HUDEP-2 (cell line): Measurements from ENCODE around the gene PLEKHG4B.
"Not testable (repeated sequence)": the region's sequence is repeated elsewhere in the genome, so short reads cannot be mapped to it uniquely, and the experiment has no call there.

Experiments
- DNase-seq, 76 experiments: peaks; one replicate each; lab custom pipeline; 2025; ENCODE audit not compliant: unreplicated experiment in 76 of 76; lab: John Stamatoyannopoulos, UW

PLEKHG4B gene, protein sequence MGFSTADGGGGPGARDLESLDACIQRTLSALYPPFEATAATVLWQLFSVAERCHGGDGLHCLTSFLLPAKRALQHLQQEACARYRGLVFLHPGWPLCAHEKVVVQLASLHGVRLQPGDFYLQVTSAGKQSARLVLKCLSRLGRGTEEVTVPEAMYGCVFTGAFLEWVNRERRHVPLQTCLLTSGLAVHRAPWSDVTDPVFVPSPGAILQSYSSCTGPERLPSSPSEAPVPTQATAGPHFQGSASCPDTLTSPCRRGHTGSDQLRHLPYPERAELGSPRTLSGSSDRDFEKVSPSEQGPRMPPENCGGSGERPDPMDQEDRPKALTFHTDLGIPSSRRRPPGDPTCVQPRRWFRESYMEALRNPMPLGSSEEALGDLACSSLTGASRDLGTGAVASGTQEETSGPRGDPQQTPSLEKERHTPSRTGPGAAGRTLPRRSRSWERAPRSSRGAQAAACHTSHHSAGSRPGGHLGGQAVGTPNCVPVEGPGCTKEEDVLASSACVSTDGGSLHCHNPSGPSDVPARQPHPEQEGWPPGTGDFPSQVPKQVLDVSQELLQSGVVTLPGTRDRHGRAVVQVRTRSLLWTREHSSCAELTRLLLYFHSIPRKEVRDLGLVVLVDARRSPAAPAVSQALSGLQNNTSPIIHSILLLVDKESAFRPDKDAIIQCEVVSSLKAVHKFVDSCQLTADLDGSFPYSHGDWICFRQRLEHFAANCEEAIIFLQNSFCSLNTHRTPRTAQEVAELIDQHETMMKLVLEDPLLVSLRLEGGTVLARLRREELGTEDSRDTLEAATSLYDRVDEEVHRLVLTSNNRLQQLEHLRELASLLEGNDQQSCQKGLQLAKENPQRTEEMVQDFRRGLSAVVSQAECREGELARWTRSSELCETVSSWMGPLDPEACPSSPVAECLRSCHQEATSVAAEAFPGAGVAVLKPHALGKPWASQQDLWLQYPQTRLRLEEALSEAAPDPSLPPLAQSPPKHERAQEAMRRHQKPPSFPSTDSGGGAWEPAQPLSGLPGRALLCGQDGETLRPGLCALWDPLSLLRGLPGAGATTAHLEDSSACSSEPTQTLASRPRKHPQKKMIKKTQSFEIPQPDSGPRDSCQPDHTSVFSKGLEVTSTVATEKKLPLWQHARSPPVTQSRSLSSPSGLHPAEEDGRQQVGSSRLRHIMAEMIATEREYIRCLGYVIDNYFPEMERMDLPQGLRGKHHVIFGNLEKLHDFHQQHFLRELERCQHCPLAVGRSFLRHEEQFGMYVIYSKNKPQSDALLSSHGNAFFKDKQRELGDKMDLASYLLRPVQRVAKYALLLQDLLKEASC (N-terminal part only)

DNA sequence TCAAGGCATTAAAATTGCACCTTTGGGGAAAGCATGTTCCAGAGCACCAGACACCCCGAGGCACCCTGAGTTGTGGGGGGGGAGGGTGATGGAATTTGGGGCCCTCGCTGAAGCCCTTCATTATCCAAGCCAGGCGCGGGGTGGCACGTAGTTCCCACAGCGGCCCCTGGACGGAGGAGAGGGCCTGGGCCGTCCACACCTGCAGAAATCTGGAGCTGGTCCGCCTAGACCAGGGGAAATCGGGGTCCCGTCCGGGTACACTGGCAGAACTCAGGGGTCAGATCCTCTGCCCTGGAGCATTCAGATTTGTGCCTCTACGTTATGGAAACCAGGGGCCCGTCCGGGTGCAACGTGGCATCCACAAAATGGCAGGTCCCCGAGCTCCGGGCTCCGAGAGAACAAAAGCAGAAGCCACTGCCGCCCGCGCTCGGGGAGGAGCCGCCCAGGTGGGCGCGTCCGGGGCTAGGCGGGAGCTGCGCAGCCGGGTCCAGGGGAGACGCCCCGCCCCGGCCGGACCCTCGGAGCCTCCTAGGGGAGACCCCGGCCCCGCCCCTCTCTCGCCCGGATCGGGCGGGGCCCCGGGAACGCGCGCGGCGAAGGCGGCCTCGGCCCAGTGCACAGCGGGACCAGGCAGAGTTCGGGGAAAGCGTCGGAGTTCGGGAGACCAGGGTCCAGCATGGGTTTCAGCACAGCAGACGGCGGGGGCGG, at the start of gene PLEKHG4B:
Gene PLEKHG4B (plus strand): TSS at position 613 of the 708 bp plus-strand sequence. CDS start 64 bp downstream, at position 677.
- no peak for DNase-seq

DNA sequence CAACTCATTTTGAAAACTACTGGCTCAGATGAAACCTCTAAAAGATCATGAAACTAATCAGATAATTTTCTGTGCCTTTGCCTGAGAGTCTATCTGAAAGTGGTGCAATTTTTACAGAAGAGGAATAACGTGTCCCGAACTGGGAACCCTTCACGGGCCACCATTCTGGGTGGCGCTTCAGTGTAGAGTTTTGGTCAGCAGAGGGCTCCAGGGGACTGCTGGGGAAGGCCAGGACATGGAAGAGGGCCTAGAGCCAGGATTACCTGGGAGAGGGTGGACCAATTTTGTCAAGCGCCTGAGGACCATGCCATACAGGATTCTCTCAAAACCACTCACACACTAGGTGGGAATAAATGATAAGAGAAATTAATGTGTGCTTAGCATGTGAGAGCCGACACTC, 49.7 kb upstream of the PLEKHG4B start:
- no peak for DNase-seq

DNA sequence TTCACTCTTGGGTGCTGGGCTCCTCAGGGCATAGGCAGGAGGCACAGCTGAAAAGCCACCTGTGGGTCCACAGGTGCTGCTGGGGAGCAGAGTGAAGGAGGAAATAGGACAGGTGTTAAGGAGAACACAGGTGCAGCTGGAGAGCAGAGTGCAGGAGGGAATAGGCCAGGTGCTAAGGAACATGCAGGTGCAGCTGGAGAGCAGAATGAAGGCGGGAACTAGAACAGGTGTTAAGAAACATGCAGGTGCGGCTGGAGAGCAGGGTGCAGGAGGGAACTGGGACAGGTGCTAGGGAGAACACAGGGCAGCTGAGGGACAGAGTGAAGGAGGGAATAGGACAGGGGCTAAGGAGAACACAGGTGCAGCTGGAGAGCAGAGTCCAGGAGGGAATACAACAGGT, 43.8 kb upstream of the PLEKHG4B start:
- DNase-seq, result no peak

DNA sequence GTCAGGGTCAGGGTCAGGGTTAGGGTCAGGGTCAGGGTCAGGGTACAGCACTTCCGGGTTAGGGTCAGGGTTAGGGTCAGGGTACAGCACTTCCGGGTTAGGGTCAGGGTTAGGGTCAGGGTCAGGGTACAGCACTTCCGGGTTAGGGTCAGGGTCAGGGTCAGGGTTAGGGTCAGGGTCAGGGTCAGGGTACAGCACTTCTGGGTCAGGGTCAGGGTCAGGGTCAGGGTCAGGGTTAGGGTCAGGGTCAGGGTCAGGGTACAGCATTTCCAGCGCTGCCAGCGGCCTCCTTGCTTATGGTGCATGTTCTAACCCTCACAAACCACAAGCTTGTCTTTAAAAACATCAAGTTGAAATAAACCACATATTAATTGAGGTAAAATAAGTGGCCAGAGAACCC, 42.4 kb upstream of the PLEKHG4B start:
- DNase-seq, result peak in 13 of 76 experiments; percentile 1 to 19 (median 8)

DNA sequence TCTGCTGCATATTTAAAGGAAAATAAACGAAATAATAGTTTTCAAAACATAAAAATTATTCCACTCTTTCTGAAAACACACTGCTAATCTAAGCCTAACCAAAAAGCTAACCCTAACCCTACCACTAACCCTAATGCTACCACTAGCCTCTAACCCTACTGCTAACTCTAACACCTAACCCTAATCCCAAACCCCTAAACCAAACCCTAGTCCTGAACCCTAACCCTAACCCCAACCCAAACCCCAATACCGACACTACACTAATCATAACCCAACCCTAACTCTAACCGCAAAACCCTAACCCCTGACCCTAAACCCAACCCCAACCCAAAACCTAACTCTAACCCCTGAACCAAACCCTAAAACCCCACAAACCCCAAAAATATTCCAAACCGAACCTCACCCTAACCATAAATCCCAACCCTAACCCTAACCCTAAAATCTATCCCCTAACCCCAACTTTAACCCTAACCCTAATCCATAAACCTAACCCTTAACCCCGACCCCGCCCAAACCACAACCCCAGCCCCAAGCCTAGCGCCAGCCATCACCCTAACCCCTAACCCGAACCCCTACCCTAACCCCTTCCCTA, 41.9 kb upstream of the PLEKHG4B start:
- no peak for DNase-seq

DNA sequence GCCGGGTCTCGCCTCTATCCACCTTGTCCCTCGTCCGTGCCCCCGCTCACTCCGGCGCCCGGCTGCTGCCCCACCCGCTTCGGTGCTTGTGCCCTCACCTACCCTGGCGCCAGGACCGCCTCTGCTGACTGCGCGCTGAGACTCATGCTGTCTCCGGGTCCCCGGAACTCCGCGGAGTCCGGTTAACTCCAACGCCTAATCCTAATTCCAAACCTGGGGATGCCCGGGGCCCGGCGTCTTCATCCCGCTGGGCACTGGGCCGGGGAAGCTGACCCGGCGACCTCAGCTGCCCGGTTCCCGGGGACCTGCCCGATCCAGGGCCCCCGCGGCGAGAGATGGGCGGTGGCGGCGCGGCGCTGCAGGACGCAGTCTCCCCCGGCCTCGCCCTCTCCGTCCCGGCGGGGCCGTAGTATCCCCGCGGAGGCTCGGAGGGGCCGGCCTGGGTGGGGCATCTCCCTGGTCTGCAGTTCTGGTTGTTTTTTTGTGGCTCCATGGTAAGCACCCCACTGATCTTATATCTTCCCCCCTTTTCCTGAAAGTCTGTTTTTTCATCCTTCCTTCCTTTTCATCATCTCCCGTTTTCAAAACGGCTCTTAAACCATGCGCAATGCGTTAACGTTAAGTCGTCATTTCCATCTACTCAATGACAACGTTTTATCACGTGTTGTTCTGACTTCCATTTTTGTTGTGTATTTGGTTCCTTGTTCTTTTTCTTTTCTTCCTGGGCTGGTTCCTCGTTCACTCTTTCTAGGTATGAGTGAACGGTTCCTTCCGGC, 41.1 kb upstream of the PLEKHG4B start:
- DNase-seq, result no peak

DNA sequence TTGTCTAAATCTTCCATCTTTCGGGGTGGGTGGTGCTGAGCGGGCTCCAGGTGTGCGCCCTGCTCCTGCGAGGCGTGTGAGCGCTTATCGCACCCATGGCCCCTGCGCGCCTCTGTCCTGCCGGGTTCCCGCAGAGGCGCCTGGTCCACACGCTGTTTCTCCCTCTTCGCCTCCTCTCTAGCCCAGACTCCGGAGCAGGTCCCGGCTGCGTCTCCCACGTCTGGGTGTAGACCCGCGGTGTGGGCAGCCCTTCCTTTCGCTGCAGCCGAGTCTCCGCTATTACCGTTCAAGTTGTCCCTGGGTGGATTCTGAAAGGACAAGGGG, 40.5 kb upstream of the PLEKHG4B start:
- no peak for DNase-seq

DNA sequence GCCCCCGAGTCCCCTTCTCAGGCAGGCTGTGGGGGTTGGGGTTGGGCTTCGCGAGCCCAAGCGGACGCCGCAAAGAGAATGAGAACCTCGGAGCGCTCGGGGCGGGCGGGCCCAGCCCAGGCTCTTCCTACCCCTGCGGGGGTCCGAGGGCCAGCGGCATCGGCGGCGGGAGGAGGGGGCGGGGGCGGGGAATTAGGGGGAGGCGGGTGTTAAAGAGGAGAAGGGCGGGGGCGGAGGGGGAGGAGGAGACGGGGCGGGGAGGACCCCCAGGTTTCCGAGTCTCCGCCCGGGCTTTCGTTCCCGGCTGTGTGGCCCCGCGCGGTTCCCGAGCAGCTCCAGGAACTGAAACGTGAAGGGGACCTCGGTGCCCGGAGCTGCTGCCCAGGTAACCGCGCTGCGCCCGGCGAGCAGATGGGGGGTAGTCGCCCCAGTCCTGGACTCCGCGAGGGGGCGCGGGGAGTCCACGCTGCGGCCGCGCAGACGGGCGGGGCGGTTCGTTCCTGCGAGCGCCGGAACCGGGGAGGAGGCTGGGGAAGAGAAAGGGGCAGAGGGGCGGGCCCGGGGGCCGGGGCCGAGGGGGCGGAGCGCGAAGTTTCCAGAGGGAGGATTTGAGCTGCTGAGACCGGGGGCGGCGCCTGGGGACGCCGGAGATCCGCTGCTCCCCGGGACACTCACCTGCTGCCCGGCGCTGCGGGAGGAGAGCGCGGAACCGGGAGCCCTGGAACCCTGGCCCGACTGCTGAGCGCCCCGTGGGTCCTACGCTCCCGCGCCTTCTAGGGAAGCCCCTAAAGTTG, 38.4 kb upstream of the PLEKHG4B start:
- no peak for DNase-seq

DNA sequence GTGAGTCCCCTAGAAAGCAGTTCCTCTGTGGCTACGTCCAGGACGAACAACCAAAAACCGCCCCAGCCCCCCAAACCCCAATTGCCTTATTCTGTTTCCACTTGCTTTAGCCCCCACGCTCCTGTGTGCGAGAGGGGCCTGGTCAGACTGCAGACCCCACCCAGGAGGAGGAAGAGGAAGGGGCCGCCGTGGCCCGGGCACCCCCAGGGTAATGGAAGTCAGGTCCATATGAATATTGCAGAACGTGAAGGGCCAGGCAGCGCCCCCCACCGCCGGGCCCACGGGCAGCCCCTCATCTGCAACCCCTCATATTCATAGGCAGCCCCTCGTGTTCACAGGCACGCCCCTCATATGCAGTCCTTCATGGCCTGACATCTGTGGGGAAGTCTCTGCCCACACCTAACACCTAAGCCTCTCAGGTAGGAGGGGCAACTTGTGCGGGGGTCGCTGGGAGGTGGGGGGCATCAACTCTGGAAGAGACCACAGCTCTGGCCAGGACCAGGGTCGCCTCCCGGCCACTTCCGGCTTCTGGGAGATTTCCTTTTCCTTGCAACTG, 37.7 kb upstream of the PLEKHG4B start:
- no peak for DNase-seq

DNA sequence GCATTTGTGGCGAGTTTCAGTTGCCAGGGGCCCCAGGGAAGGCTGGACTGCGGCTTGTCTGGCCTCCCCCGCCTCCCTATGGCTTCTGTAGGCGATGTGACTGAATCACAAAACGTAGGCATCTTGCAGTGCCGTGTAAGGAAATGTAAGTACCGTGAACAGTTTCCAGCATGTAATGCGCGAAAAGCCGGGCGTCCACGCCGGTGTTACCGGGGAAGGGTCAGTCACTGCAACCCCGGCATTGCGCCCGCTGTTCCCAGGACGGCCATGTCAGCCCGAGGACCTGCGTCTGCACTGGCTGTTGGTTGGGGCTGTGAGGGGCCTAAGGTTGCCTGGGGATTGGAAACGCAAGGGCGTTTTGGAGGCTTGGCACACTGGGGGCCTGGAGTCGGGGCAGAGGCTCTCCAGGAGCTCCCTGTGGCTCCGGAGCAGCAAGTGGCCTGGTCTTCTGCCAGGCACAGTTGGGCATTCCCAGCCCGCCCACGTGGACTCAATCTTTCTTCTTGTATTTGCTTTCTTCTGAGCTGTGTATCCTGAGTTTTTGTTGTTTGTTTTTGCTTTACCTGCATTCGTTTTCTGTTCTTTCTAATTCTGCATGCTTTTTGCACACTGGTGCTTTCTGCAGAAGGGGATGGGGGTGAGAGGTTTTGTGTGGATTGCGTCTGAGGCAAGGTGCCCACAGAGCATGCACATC, 36.9 kb upstream of the PLEKHG4B start:
- DNase-seq, result peak in 1 of 76 experiments; percentile 1

DNA sequence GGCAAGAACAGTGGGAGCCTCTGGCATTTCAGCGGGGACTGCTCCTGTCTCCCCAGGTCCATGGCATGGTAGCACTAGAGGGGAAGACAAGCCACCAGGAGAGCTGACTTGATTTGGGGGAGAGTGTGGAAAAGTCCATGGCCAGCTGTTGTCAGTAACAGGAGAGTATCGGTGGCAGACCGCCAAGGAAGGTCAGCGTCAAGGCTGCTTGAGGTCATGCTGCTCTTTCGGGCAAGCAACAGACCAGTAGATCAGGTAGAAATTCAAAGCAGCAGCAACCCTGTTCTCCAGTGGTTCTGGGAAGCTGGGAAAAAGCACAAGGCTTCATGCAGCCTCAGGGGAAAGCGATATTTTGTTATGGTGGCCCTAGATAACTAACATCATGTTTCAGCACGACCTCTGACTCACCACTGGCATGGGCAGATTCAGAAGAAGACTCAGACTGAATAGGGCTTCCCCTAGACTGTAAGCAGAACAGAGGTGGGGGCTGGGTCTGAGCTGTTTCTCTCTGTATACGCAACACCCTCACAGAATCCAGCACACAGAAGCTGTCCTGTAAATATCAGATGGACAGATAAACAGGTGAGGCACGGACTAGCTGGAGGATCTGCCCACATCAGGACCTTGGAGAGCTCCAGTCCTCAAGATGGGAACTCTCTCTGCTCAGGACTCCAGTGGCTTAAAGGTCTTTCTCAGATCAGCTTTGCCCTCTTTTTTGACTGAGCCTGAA, 35.2 kb upstream of the PLEKHG4B start:
- DNase-seq, result peak in 10 of 76 experiments; percentile 0 to 31 (median 10)

DNA sequence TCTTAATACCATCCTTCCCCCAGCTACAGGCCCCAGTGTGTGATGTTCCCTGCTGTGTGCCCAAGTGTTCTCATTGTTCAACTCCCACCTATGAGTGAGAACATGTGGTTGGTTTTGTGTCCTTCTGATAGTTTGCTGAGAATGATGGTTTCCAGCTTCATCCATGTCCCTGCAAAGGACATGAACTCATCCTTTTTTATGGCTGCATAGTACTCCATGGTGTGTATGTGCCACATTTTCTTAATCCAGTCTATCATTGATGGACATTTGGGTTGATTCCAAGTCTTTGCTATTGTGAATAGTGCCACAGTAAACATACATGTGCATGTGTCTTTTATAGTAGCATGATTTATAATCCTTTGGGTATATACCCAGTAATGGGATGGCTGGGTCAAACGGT, 31.7 kb upstream of the PLEKHG4B start:
- DNase-seq, result not testable (repeated sequence)

DNA sequence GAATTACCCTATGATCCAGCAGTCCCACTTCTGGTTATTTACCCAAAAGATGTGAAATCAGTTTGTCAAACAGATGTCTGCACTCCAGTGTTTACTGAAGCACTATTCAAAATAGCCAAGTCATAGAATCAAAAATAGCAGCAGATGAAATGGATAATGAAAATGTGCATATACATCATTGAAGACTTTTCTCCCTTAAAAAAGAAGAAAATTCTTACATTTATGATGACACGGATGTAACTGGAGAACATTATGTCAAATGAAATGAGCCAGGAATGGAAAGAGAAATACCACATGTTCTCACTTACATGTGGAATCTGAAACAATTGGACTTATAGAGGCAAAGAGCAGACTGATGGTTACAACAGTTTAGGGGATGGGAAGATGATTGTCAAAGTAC, 21.5 kb upstream of the PLEKHG4B start:
- DNase-seq, result no peak

DNA sequence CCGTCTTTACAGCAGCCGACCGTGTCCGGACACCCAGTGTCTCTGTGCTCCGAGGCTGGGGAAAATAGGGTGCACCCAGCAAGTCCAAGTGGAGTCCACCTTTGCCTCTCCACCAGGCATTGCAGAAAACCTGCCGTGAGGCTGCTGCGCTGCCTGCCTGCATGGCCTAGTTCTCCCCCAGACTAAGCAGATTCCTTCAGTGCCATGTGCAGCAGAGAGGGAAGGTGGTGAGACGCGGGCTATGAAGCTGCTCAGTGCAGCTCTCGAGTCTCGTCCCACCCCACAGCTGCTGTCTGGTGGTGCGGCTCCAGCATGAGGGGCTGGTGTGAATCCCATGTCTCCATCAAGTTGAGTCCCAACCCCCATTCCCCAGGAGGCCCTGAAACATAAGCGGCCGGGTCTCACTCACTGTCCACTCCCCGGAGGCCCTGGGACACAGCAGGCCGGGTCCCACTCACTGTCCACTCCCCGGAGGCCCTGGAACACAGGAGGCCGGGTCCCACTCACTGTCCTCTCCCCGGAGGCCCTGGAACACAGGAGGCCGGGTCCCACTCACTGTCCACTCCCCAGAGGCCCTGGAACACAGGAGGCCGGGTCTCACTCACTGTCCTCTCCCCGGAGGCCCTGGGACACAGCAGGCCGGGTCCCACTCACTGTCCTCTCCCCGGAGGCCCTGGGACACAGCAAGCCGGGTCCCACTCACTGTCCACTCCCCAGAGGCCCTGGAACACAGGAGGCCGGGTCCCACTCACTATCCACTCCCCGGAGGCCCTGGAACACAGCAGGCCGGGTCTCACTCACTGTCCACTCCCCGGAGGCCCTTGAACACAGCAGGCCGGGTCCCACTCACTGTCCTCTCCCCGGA, 19.4 kb upstream of the PLEKHG4B start:
- not testable (repeated sequence) for DNase-seq

DNA sequence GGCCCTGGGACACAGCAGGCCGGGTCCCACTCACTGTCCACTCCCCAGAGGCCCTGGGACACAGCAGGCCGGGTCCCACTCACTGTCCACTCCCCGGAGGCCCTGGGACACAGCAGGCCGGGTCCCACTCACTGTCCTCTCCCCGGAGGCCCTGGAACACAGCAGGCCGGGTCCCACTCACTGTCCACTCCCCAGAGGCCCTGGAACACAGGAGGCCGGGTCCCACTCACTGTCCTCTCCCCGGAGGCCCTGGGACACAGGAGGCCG, 18.9 kb upstream of the PLEKHG4B start:
- not testable (repeated sequence) for DNase-seq
